Prostate gland (tissue), 2 donors: Measurements from ENCODE around the gene TBX21. TPM values are rescaled to one million over a fixed set of nuclear protein-coding genes. Genes with fewer than 3 reads are reported as not detected.

Source experiments
- DNase-seq: peaks from one replicate; pipeline ENCODE4 v3.0.0-alpha.2; 2019; ENCODE audit warnings: low spot score
- H3K27ac ChIP-seq, 2 donors: fragments of 200-600 bp; sonication (generic); 2 replicates each; pipeline ENCODE4 v1.5.1; 2017 to 2019
- H3K27me3 ChIP-seq: fragments of 200-600 bp; sonication (generic); replicated peaks from 2 replicates; pipeline ENCODE4 v1.5.1; 2019; ENCODE audit not compliant: insufficient read depth
- H3K36me3 ChIP-seq, 2 donors: fragments of 200-600 bp; sonication (generic); 1 replicate in 1 of 2; 2 replicates in 1 of 2; pipeline versions ENCODE4 v1.5.1 to v1.8.1; 2017 to 2019
- H3K4me1 ChIP-seq: fragments of 200-600 bp; sonication (generic); replicated peaks from 2 replicates; pipeline ENCODE4 v1.5.1; 2019
- H3K4me3 ChIP-seq, 2 donors: fragments of 200-600 bp; sonication (generic); 2 replicates each; pipeline ENCODE4 v1.5.1; 2017 to 2019
- H3K9me3 ChIP-seq: fragments of 200-600 bp; sonication (generic); 2 replicates; pipeline ENCODE4 v1.5.1; 2017
- POLR2A ChIP-seq: fragments of 450-650 bp; IDR thresholded peaks from one replicate; pipeline ENCODE4 v1.6.1; 2016; ENCODE audit warnings: antibody characterized with exemption, mild to moderate bottlenecking
- POLR2AphosphoS5 ChIP-seq: sonication (generic); formaldehyde crosslinking; IDR thresholded peaks from one replicate; pipeline ENCODE4 v1.6.1; 2017; ENCODE audit warnings: antibody characterized with exemption
- WGBS: methylation state at CpG from one replicate; pipeline ENCODE4 v1.1.5; 2018; 5-methylcytosine and 5-hydroxymethylcytosine counted together
- intact Hi-C: fragments of 100-400 bp; cut with DNase I; formaldehyde crosslinking; loops from one replicate; pipeline ENCODE4 v1.14.2; 2022
- total RNA-seq, 2 donors: library from RNA; depleted of rRNA; stranded (reverse); fragments of >200 nt; gene quantifications; one replicate each; pipeline ENCODE4 v1.1.0, GENCODE V29; 2016
- TF ChIP-seq, protein P1 (sequence below), 4 experiments: fragments of 200-600 bp in 2 of 4; fragments of 450-650 bp in 2 of 4; sonication (generic) in 2 of 4; IDR thresholded peaks; 1 replicate in 3 of 4; 2 replicates in 1 of 4; pipeline ENCODE4 v1.5.1; 2016 to 2019; ENCODE audit warnings: antibody characterized with exemption in 4 of 4, mild to moderate bottlenecking in 2 of 4, moderate library complexity in 2 of 4

TBX21 gene
- total RNA-seq, 2 donors from 2014 or later, result 0.27 to 0.45 TPM

DNA sequence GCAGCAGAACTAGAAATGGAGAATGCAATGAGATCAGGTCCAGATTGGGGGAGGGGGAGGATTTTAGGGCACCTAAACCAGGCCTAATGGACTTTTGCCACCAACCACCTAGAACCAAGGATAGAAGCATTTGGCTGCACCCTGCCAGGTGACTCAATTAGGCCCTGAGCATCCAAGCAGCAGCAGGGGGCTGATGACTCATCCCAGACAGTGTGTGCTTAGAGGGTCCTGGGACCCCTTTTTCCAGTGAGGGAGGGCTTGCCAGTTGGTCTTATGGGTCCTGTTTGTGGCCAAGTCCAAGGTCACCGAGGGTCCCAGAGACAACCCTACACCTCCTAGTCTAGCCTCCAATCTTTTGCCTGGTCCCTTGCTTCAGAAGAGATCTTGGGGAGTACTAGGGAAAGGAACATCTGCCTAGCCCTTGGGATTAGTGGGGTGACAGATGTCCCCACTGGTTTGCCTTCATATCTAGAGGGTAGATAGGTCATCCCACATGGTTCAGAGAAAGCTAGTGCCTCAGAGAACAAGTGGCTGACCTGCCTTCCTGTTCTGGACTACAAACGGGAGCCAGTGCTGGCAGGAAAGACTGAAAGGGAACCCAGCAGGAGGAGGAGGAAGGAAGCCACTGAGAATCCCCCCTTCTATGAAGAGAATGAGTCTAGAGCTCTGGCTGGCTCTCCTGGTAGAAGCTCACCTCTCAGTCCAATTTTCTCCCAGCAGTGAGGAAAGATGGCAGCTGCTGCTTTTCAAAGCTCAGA is 40.7 kb upstream of the TBX21 start:
- H3K4me3 ChIP-seq, result no peak overlapping the region
- TF ChIP-seq POLR2A (no peak), POLR2AphosphoS5 (no peak)
- TF ChIP-seq, protein P1, sequence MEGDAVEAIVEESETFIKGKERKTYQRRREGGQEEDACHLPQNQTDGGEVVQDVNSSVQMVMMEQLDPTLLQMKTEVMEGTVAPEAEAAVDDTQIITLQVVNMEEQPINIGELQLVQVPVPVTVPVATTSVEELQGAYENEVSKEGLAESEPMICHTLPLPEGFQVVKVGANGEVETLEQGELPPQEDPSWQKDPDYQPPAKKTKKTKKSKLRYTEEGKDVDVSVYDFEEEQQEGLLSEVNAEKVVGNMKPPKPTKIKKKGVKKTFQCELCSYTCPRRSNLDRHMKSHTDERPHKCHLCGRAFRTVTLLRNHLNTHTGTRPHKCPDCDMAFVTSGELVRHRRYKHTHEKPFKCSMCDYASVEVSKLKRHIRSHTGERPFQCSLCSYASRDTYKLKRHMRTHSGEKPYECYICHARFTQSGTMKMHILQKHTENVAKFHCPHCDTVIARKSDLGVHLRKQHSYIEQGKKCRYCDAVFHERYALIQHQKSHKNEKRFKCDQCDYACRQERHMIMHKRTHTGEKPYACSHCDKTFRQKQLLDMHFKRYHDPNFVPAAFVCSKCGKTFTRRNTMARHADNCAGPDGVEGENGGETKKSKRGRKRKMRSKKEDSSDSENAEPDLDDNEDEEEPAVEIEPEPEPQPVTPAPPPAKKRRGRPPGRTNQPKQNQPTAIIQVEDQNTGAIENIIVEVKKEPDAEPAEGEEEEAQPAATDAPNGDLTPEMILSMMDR (IDR thresholded peaks at IDR 0.05), result no peak
- H3K9me3 ChIP-seq, result no peaks in the 10 kb centered on the region
- intact Hi-C loops, result loop anchor here (10.0 kb wide), 1 partner anchor 112 kb away; no protein-coding TSS in a partner anchor
- no peak overlapping the region for H3K27ac ChIP-seq
- WGBS, result 60% methylated on average over 2 of the region's 2 CpGs
- H3K36me3 ChIP-seq, result no peaks in the 10 kb centered on the region
- H3K4me1 ChIP-seq, result no peaks in the 10 kb centered on the region
- no peak for DNase-seq
- no peaks in the 10 kb centered on the region for H3K27me3 ChIP-seq

DNA sequence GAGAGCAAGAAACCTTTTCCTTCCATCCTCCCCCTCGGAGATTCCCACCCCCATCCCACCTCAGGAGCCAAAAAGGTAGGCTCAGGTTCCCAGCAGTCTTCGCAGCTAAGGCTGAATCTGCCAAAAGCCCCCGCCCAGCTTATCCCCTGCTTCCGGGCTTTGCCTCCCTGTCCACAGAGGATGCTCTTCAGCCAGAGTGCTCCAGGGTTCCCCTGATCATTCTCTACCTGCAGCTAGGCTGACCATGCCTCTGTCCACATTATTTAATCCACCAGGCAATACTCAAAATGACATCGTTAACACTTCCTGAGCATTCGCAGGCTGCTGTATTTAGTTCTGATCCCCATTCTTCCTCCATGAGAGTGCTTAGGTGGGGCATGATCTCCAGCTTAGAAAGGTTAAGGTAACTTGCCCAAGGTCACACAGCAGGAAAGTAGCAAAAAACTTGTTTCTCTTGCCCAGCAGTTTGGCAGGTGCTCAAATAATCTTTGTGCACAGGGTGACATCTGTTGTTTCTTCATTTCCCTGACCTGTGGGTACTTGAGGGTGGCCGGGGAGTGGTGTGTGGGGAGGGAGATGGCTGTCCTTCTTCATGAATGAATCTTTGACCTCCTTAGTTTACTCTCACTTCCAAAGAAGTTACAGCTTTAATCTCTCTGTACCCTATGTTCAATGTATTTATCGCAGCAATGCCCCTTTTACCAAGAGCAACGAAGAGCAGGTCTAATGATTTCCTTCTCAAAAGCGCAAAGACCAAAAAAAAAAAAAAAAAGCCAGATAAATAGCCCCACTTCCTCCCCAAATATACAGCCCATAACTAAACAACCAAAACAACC is 39.9 kb upstream of the TBX21 start:
- Histone ChIP-seq H3K4me1 (no peaks in the 10 kb centered on the region), H3K9me3 (no peaks in the 10 kb centered on the region), H3K4me3 (peak overlapping the region; percentile 91 to 94), H3K27me3 (no peaks in the 10 kb centered on the region), H3K27ac (peak overlapping the region; percentile 84 to 87), H3K36me3 (no peaks in the 10 kb centered on the region)
- intact Hi-C loops, result loop anchor here (10.0 kb wide), 1 partner anchor 112 kb away; no protein-coding TSS in a partner anchor
- TF ChIP-seq POLR2A (no peak), POLR2AphosphoS5 (no peak)
- TF ChIP-seq, protein P1 (IDR thresholded peaks at IDR 0.05), result no peak
- DNase-seq, result no peak
- 25% methylated on average over 10 of the region's 10 CpGs for WGBS

DNA sequence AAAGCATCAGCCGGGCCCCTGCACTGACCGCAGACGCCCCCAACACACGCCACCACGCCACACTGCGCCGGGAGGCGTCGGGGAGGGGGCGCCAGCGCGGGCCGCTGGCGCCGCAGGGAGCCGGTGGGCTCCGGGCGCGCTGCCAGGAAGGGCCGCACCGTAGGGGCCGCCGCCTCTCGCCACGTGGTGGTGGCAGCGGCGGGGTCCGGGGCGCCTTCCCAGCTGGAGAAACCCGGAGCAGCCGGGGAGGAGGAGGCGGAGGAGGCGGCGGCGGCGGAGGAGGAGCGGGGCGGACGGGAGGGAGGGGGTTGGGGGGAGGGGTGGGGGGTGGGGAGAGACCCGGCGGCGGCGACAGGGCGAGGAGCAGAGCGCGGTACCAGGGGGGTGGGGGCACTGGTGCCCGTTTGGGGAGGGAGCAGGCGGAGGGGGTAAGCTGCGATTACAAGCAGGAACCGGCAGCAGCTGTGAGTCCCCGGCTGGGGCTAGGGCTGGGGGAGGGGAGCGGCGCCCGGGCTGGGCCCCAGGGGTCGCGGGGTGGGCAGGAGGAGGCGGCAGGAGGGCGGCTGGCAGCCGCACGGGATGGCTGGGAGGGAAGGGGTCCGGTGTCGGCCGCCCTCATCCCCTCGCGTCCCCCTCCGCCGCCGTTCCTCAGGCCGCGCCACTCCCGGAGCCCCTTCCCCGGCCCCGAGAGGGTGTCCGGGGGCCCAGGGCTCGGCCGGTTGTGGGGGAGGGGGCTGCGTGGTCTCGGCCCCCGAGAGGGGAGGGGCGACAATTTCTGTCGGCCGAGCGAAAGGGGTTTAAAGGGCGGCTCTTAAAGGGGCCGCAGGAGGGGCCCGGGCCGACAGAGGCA is 39.1 kb upstream of the TBX21 start, which contains the start of gene TBKBP1:
TSS of gene TBKBP1 (plus strand) at position 431 of the 850 bp plus-strand sequence. CDS start 1,952 bp downstream, outside the sequence.
- Histone ChIP-seq H3K4me3 (peak within 1 kb of the TSS; percentile 91 to 94), H3K27me3 (no peaks in the 10 kb centered on the region), H3K9me3 (no peaks in the 10 kb centered on the region), H3K4me1 (no peaks in the 10 kb centered on the region), H3K36me3 (no peaks in the 10 kb centered on the region), H3K27ac (peak within 1 kb of the TSS; percentile 84 to 87)
- 1% methylated on average over 43 of the region's 87 CpGs for WGBS
- DNase-seq, result peak; percentile 19
- TF ChIP-seq POLR2AphosphoS5 (no peak), POLR2A (no peak)
- TF ChIP-seq, protein P1 (IDR thresholded peaks at IDR 0.05), result no peak
- intact Hi-C loops, result loop anchor here (10.0 kb wide), 1 partner anchor 111 kb away; no protein-coding TSS in a partner anchor

DNA sequence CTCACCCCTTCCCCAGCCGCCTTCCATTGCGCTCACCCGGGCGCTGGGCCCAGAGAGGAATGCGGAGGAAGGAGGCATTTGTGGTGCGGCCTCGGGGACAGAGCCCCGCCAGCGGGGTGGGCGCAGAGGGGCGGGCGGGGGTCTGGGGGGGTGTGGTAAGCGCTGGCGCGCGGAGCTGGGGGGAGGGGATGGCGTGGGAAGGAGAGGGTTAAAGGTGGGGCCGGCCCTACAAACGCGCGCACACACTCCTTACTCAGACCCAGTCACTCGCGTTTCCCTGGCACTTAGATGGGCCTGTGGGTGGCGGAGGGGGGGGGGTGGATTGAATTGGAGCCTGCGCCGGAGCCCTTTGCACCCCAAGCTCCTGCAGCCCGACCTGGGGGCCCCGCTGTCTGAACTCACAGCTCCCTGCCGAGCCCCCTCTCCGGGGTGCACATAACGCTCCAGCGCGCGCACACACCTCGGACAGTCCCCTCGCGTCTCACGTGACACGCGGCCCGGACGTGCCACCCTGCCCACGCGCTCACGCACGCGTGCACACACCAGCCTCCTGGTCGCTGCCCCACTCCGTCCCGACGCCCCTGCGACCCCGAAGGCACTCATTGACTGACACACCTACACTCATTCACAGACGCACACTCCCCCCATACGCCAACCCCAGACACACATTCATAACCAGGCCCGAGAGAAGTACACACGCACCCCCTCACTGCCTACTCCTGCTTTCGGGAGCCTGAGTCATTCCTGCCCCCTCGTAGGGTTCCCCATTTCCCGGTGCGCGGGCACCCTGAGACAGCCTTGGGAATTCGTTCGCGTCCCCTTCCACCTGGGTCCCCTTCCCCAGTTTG is 38.2 kb upstream of the TBX21 start:
- no peaks in the 10 kb centered on the region for H3K9me3 ChIP-seq
- no peaks in the 10 kb centered on the region for H3K27me3 ChIP-seq
- peak; percentile 39 for DNase-seq
- H3K4me3 ChIP-seq, result peak overlapping the region; percentile 91 to 94
- intact Hi-C loops, result loop anchor here (10.0 kb wide), 1 partner anchor 110 kb away; no protein-coding TSS in a partner anchor
- H3K36me3 ChIP-seq, result no peaks in the 10 kb centered on the region
- TF ChIP-seq, protein P1 (IDR thresholded peaks at IDR 0.05), result no peak
- TF ChIP-seq POLR2A (peak; percentile 11), POLR2AphosphoS5 (peak; percentile 39)
- peak overlapping the region; percentile 84 to 87 for H3K27ac ChIP-seq
- 2% methylated on average over 53 of the region's 65 CpGs for WGBS
- H3K4me1 ChIP-seq, result no peaks in the 10 kb centered on the region
